ENCODE measurements around the gene AFAP1L2.

The AFAP1L2 gene

GRCh38 chr10:114387784-114388183 lies 16.5 kb downstream of the AFAP1L2 start:
- Histone ChIP-seq H3K9me3 (replicated peaks; ENCODE audit: insufficient read depth, low read length) (no peaks in the 10 kb centered on the region), H3K4me1 (ENCODE audit: low read length) (no peaks in the 10 kb centered on the region), H3K36me3 (replicated peaks; ENCODE audit: insufficient read depth, low read length) (no peaks in the 10 kb centered on the region), H3K4me2 (ENCODE audit: low read depth, low read length) (no peak overlapping the region), H2AFZ (ENCODE audit: low read length) (no peak overlapping the region), H3K27ac (ENCODE audit: low read length) (no peak overlapping the region), H3F3A (ENCODE audit: insufficient read depth, low read length) (no peaks in the 10 kb centered on the region), H3K79me2 (ENCODE audit: low read length) (no peaks in the 10 kb centered on the region), H4K20me1 (ENCODE audit: insufficient read depth, low read length) (no peaks in the 10 kb centered on the region), H3K9ac (ENCODE audit: low read length) (no peak overlapping the region), H3K9me2 (replicated peaks; ENCODE audit: insufficient read depth, low read length) (no peaks in the 10 kb centered on the region), H3K4me3 (ENCODE audit: low read length) (no peak overlapping the region), H3K27me3 (replicated peaks; ENCODE audit: insufficient read depth, low read length) (no peaks in the 10 kb centered on the region)
- no peak for DNase-seq
- no peak for TF ChIP-seq EZH2phosphoT487 (IDR thresholded peaks at IDR 0.05; ENCODE audit: low read length)
- no peak for TF ChIP-seq EZH2 (optimal IDR thresholded peaks at IDR 0.05; ENCODE audit: low read depth, low read length)
- TF ChIP-seq CTCF (IDR thresholded peaks at IDR 0.05; ENCODE audit: low read length): no peak

GRCh38 chr10:114386452-114386851 lies 17.9 kb downstream of the AFAP1L2 start:
- TF ChIP-seq EZH2 (optimal IDR thresholded peaks at IDR 0.05; ENCODE audit: low read depth, low read length) (no peak), EZH2phosphoT487 (IDR thresholded peaks at IDR 0.05; ENCODE audit: low read length) (no peak), CTCF (IDR thresholded peaks at IDR 0.05; ENCODE audit: low read length) (no peak)
- Histone ChIP-seq H3F3A (ENCODE audit: insufficient read depth, low read length) (no peaks in the 10 kb centered on the region), H3K27ac (ENCODE audit: low read length) (no peak overlapping the region), H3K36me3 (replicated peaks; ENCODE audit: insufficient read depth, low read length) (no peaks in the 10 kb centered on the region), H3K9ac (ENCODE audit: low read length) (no peak overlapping the region), H3K9me3 (replicated peaks; ENCODE audit: insufficient read depth, low read length) (no peaks in the 10 kb centered on the region), H3K4me3 (ENCODE audit: low read length) (no peak overlapping the region), H3K27me3 (replicated peaks; ENCODE audit: insufficient read depth, low read length) (no peaks in the 10 kb centered on the region), H2AFZ (ENCODE audit: low read length) (no peak overlapping the region), H3K4me2 (ENCODE audit: low read depth, low read length) (no peak overlapping the region), H3K79me2 (ENCODE audit: low read length) (no peaks in the 10 kb centered on the region), H3K4me1 (ENCODE audit: low read length) (no peaks in the 10 kb centered on the region), H3K9me2 (replicated peaks; ENCODE audit: insufficient read depth, low read length) (no peaks in the 10 kb centered on the region), H4K20me1 (ENCODE audit: insufficient read depth, low read length) (no peaks in the 10 kb centered on the region)
- no peak for DNase-seq

- Histone ChIP-seq H3K27me3 (replicated peaks; ENCODE audit: insufficient read depth, low read length) (no peaks in the 10 kb centered on the region), H4K20me1 (ENCODE audit: insufficient read depth, low read length) (no peaks in the 10 kb centered on the region), H2AFZ (ENCODE audit: low read length) (no peak overlapping the region), H3K36me3 (replicated peaks; ENCODE audit: insufficient read depth, low read length) (no peaks in the 10 kb centered on the region), H3K4me3 (ENCODE audit: low read length) (no peak overlapping the region), H3K4me2 (ENCODE audit: low read depth, low read length) (no peak overlapping the region), H3K9me3 (replicated peaks; ENCODE audit: insufficient read depth, low read length) (no peaks in the 10 kb centered on the region), H3K9ac (ENCODE audit: low read length) (no peak overlapping the region), H3K27ac (ENCODE audit: low read length) (no peak overlapping the region), H3K4me1 (ENCODE audit: low read length) (no peaks in the 10 kb centered on the region), H3F3A (ENCODE audit: insufficient read depth, low read length) (no peaks in the 10 kb centered on the region), H3K9me2 (replicated peaks; ENCODE audit: insufficient read depth, low read length) (no peaks in the 10 kb centered on the region), H3K79me2 (ENCODE audit: low read length) (no peaks in the 10 kb centered on the region)
- DNase-seq: no peak
- no peak for TF ChIP-seq EZH2phosphoT487 (IDR thresholded peaks at IDR 0.05; ENCODE audit: low read length)
- TF ChIP-seq CTCF (IDR thresholded peaks at IDR 0.05; ENCODE audit: low read length): no peak
- TF ChIP-seq EZH2 (optimal IDR thresholded peaks at IDR 0.05; ENCODE audit: low read depth, low read length): no peak
Observed at GRCh38 chr10:114385557-114385956, 18.7 kb downstream of the AFAP1L2 start.
